ENCODE data around the gene MECP2.

DNA sequence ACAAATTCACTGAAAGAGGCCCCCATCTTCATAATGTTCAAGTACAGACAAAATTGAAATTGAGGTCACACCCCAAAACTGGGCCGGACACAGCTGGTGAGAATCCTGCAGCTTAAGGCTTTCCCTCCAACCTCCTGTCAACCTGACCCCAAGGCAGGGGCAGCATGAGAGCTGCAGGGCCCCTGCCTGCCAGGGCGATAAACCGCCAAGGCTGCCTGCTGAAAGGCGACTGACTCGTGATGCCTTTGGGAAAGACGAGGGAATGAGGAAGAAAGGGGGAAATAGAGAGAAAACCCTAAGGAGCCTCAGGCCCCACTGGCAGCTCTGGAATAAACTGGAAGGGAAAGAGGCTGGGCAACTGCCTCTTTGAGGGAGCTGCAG lies 70.5 kb downstream of the MECP2 start:
- no peak for TF ChIP-seq CTCF (IDR thresholded peaks at IDR 0.05)
- no peak for TF ChIP-seq POLR2A (IDR thresholded peaks at IDR 0.05)

Data from right lobe of liver (tissue), 4 donors.